ENCODE data around the gene NTNG2. TPM values are rescaled to one million over a fixed set of nuclear protein-coding genes. Genes with fewer than 3 reads are reported as not detected.

NTNG2 gene
- total RNA-seq, 4 donors from 2014 or later, result 0.44 to 3.2 TPM; not detected in 2

DNA sequence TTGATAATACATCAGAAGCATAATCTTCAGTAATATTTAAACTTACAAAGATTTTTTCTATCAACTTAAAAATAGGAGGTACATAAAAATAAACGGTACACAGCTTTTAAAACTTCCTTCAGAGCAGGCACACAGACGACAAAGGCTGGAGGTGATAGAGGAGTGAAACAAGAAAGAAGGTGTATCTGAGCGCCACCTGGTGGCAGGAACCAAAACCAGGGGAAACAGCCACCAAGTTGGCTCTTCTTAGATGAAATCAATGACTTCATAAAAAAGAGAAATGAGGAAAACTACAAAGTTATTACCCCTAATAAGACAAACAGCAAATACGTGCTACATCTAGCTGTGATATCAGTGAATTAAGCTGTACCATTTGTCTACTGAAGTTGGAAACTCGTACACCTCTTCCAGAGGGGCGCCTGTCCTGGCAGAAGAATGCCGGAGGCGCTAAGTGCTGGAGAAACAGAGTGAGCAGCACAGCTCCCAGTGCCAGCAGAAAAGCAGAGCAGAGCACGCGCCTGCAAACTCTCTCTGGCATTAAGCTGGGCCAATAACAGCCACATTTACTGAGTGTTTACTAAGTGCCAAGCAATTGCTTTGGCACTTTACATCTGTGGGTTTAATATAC is 107.0 kb downstream of the NTNG2 start:
- TF ChIP-seq, protein P1, sequence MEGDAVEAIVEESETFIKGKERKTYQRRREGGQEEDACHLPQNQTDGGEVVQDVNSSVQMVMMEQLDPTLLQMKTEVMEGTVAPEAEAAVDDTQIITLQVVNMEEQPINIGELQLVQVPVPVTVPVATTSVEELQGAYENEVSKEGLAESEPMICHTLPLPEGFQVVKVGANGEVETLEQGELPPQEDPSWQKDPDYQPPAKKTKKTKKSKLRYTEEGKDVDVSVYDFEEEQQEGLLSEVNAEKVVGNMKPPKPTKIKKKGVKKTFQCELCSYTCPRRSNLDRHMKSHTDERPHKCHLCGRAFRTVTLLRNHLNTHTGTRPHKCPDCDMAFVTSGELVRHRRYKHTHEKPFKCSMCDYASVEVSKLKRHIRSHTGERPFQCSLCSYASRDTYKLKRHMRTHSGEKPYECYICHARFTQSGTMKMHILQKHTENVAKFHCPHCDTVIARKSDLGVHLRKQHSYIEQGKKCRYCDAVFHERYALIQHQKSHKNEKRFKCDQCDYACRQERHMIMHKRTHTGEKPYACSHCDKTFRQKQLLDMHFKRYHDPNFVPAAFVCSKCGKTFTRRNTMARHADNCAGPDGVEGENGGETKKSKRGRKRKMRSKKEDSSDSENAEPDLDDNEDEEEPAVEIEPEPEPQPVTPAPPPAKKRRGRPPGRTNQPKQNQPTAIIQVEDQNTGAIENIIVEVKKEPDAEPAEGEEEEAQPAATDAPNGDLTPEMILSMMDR (IDR thresholded peaks at IDR 0.05; ENCODE audit: low read depth), result no peak

DNA sequence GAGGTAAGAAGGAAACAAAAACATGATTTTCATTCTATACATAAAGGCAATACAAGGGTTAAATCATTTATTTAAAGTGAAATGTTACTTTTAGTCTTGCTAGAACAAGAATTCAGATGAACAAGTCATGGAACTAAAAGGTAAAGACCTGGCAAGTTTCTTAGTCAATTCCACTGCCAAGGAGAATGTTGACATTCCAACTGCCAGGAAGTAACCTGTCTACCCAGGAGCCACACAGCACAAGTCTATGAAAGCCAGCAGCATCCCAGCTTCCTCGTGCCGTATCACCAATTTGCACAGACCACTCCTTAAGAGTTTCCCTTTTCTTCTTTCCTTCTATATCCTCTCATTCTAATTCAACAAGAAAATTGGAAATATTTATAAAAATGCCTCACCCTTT is 113.0 kb downstream of the NTNG2 start:
- TF ChIP-seq, protein P1 (IDR thresholded peaks at IDR 0.05; ENCODE audit: low read depth), result no peak

DNA sequence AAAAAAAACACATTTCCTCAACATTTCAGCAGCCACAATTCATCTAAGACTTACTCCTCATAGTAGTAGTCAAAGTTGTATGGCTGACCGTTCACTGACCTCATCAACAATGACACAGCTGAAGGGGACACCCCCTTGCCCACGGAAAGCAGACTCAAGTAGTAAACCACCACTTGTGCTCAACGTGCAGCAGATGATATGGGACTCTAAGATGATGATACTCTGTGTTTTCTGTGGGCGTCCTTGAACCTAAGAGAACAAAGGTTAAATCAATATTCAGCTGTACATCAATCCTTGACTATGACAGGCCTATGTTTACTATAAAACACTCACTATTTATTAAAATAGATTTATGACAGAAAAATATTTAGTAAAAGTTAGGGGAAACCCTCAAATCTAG is 121.3 kb downstream of the NTNG2 start:
- TF ChIP-seq, protein P1 (IDR thresholded peaks at IDR 0.05; ENCODE audit: low read depth), result no peak

DNA sequence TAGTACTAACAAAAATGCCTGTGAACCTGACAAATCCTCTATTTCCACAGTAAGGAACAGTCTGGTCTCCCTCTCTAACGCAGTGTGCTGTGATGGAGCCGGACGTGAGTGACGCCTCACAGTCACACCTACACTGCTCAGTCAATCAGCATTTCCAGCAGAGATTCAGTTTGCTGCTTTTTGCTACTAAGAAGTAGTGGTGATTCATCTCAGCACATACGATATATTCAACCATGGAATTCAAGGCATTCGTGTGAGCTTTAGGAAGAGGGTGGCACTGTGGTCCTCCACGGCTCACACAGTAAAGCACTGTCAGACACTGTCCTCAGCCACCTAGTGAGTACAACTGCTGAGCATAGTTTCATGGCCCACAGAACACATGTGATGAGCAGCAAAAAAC is 122.0 kb downstream of the NTNG2 start:
- TF ChIP-seq, protein P1 (IDR thresholded peaks at IDR 0.05; ENCODE audit: low read depth), result no peak

DNA sequence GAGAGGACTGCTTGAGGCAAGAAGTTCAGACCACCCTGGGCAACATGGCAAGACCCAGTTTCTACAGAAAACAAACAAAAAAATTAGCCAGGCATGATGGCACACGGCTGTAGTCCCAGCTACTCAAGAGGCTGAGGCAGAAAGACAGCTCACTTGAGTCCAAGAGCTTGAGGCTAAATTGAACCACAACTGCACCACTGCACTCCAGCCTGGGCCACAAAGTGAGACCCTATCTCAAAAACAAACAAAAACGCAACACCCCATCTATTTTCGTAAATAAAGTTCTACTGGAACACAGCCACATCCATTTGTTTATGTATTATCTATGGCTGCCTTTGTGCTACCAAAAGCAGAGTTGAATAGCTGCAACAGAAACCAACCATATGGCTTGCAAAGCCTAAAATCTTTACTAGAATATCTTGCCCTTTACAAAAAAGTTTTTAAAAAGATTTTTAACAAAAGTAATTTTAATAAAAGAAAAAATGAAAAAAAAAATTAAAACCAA is 125.5 kb downstream of the NTNG2 start:
- TF ChIP-seq, protein P1 (IDR thresholded peaks at IDR 0.05; ENCODE audit: low read depth), result no peak

DNA sequence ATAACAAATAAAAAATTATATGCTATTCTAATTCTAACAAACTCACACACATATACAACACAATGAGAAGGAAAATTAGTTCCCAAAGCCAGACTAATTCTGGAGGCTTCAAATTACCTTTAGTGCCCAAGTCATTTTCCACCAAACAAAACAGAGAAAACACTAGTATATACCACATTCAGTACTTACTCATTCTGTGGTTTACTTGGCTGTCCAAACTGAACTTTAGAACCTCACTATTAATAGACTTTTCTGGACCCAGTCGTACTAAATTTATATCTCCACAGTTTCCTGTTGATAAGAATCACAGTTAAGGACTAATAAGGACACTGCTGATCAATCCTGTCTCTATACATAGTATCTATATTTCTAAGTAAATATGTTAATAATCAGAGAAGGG is 126.5 kb downstream of the NTNG2 start:
- TF ChIP-seq, protein P1 (IDR thresholded peaks at IDR 0.05; ENCODE audit: low read depth), result no peak

DNA sequence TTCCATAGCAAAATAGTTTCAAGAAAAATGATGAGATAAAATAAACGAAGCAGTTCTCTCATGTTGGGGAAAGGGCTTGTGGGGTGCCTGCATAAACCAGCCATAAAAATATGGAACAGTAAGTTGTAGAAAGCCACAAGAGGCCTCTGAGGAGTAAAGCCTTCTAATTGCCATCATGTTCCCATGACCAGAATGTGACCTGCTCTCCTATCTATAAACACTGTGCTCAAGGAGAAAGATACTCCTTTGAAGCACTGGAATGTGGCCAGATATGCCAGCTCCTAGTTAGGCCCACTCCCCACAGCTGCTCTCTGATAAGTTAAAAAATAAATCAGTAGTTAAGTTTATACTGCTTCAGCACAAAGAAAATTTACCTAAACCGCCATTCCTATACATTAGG is 127.1 kb downstream of the NTNG2 start:
- TF ChIP-seq, protein P1 (IDR thresholded peaks at IDR 0.05; ENCODE audit: low read depth), result no peak
